GM19240 (cell line): ENCODE measurements around the gene HOXB4.

Experiments used
- DNase-seq: peaks from one replicate; pipeline ENCODE4 v3.0.0; 2011; ENCODE audit warnings: low spot score; ENCODE audit not compliant: insufficient read length

The HOXB4 gene

GRCh38 chr17:48559840-48560817, 18.0 kb downstream of the HOXB4 start:
- no peak for DNase-seq

GRCh38 chr17:48559122-48559839, 18.9 kb downstream of the HOXB4 start:
- no peak for DNase-seq

GRCh38 chr17:48558831-48559121, 19.4 kb downstream of the HOXB4 start:
- DNase-seq = no peak

GRCh38 chr17:48558057-48558830, 19.9 kb downstream of the HOXB4 start:
- no peak for DNase-seq

GRCh38 chr17:48556576-48557401, 21.4 kb downstream of the HOXB4 start:
- no peak for DNase-seq

- no peak for DNase-seq
These were observed 21.9 kb downstream of the HOXB4 start for GRCh38 chr17:48556229-48556575.

- no peak for DNase-seq
These were observed 22.6 kb downstream of the HOXB4 start for GRCh38 chr17:48555258-48556228.

- DNase-seq = no peak
These were observed 23.5 kb downstream of the HOXB4 start for GRCh38 chr17:48554412-48555257.

GRCh38 chr17:48553826-48554225, 24.3 kb downstream of the HOXB4 start:
- no peak for DNase-seq

GRCh38 chr17:48553190-48553547, 25.0 kb downstream of the HOXB4 start:
- no peak for DNase-seq

GRCh38 chr17:48552466-48553189, 25.5 kb downstream of the HOXB4 start:
- DNase-seq = no peak

- no peak for DNase-seq
These were observed 26.3 kb downstream of the HOXB4 start for GRCh38 chr17:48551596-48552465.

- no peak for DNase-seq
These were observed 27.0 kb downstream of the HOXB4 start for GRCh38 chr17:48551214-48551555.

- no peak for DNase-seq
These were observed 27.5 kb downstream of the HOXB4 start for GRCh38 chr17:48550502-48551213.

GRCh38 chr17:48549914-48550501, 28.1 kb downstream of the HOXB4 start:
- no peak for DNase-seq

- DNase-seq = no peak
These were observed 28.9 kb downstream of the HOXB4 start for GRCh38 chr17:48549281-48549630.
